ENCODE results near the gene ZNF507.
"Not testable (repeated sequence)": the region's sequence is repeated elsewhere in the genome, so short reads cannot be mapped to it uniquely, and the experiment has no call there.

ZNF507 gene

DNA sequence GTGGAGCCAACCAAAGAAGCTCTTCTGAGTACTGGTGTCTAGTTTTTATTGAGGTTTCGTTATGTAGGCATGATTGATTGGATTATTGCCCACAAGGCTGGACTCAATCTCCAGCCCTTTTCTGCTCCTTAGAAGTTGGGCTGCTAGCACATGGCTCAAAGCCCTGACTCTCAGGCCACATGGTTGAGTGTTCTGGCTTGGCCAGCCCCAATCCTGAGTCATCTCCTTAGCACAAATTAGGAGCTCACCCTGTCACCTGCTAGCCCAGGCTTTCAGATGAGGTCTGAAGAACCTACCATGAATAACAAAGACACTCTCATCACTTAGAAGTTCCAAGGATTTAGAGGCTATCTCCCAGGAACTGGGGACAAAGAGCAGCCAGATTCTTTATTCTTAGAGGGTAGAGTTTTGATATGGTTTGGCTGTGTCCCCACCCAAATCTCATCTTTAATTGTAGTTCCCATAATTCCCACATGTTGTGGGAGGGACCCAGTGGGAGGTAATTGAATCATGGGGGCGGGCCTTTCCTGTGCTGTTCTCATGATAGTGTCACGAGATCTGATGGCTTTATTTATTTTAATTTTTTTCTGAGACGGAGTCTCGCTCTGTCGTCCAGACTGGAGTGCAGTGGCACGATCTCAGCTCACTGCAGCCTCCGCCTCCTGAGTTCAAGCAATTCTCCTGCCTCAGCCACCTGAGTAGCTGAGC, 71.5 kb downstream of the ZNF507 start:
- no peak for DNase-seq

GRCh38 chr19:32418155-32418554, 72.7 kb downstream of the ZNF507 start:
- no peak for DNase-seq

DNA sequence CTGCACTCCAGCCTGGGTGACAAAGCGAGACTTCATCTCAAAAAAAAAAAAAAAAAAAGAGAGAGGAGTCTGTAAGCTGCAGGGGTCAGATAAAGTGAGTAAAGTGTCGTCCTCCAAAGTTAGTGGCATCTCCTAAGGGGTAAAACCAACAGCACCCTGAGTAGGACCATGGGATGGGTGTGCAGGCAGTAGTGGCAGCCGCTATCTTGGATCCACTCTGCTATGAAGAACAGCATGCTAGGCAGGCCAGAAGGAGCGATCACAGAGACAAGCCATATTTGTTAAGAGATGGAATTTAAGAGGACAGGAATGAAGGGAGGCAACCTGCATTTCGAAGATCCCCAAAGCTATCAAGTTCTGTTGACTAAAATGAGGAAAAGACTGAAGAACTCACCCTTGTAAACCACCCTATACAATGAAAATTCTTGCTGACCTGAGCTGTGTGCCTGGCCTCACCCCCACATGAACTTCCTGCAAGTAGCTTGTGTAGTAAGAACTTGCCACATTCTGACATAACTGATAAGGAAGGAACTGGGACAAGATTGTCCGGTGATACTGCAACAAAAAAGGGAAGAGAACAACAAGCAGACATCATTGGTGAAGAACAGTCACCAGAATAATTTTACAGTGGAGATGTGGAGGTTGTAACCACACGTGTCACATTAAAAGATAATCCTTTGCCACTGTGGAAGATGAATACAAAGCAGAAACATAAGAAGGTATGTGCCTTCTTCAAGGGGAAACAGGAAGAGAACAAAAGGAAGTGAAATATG, 76.4 kb downstream of the ZNF507 start:
- no peak for DNase-seq

DNA sequence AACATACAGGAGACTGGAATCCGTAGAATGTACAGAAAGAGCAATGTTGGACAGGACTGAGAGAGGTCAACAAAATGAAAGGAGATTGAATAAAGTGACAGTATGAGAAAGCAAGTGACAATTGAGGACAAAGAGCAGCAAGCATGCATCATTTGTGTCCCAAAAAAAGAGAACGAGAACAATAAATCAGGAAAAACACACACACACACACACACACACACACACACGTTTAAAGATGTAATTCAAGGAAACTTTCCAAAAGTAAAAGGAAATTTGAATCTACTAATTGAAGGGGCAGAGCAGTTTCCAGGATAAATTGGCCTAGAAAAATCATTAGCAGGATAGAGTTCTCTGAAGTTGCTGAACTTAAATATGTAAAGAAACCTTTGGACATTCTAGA, 77.0 kb downstream of the ZNF507 start:
- no peak for DNase-seq

- DNase-seq, result not testable (repeated sequence)
Measured at GRCh38 chr19:32423944-32424343, 78.5 kb downstream of the ZNF507 start.

DNA sequence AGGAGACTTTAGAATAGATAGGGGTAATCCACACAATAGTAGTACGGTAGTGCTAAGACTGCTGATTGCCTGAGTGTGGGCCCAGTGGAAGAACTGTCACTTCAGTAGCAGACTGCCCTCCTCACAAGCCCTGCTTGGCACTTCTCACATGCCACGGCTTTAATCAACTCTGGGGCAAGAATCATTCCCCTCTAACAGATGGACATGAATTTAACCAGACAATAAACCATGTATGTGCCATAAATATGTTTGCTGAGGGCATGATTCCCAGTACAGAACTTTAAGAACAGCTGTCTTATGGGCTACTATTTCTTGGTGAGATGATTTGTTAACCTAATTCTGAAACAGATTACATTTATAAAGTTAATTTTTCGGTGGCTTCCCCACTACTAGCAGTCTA, 82.1 kb downstream of the ZNF507 start:
- no peak for DNase-seq

- no peak for DNase-seq
Measured at GRCh38 chr19:32436692-32437091, 91.3 kb downstream of the ZNF507 start.

DNA sequence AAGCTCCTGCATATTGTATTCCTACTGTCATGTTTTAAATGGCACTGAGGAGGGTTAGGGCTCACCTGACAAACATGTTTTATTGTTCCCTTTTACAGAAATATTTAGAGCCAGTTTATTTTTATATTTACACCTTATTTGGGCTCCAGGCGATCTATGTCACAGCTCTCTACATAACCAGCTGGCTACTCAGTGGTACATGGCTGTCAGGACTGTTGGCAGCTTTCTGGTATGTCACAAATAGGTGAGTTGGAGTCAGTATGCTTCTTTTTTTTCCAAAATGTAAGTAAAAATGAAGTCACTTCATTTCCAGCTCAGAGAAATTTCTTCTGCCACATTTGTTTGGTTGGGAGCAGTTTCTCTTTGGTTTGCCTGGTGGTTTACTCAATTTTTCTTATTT, 91.7 kb downstream of the ZNF507 start:
- DNase-seq, result no peak
